ENCODE measurements around the gene ARMH4.

The ARMH4 gene

GRCh38 chr14:58171090-58171489 is 19.1 kb upstream of the ARMH4 start:
- TF ChIP-seq SIN3A (IDR thresholded peaks at IDR 0.05; ENCODE audit: borderline replicate concordance, insufficient read depth, low read length): no peak
- TF ChIP-seq POLR2AphosphoS5 (IDR thresholded peaks at IDR 0.05; ENCODE audit: low read depth, low read length): no peak
- TF ChIP-seq REST (IDR thresholded peaks at IDR 0.05; ENCODE audit: insufficient read depth in 1 of 2, low read depth in 2 of 2, low read length in 2 of 2): no peak
- TF ChIP-seq FOXP2 (optimal IDR thresholded peaks at IDR 0.05; ENCODE audit: borderline replicate concordance, extremely low read depth, extremely low read length, insufficient read depth): no peak
- TF ChIP-seq TAF1 (IDR thresholded peaks at IDR 0.05; ENCODE audit: borderline replicate concordance, insufficient read depth, low read length): no peak

GRCh38 chr14:58167891-58168290 is 15.9 kb upstream of the ARMH4 start:
- TF ChIP-seq REST (IDR thresholded peaks at IDR 0.05; ENCODE audit: insufficient read depth in 1 of 2, low read depth in 2 of 2, low read length in 2 of 2) (no peak), POLR2AphosphoS5 (IDR thresholded peaks at IDR 0.05; ENCODE audit: low read depth, low read length) (no peak), FOXP2 (optimal IDR thresholded peaks at IDR 0.05; ENCODE audit: borderline replicate concordance, extremely low read depth, extremely low read length, insufficient read depth) (no peak), SIN3A (IDR thresholded peaks at IDR 0.05; ENCODE audit: borderline replicate concordance, insufficient read depth, low read length) (no peak), TAF1 (IDR thresholded peaks at IDR 0.05; ENCODE audit: borderline replicate concordance, insufficient read depth, low read length) (no peak)

GRCh38 chr14:58167057-58167456 is 15.0 kb upstream of the ARMH4 start:
- TF ChIP-seq REST (IDR thresholded peaks at IDR 0.05; ENCODE audit: insufficient read depth in 1 of 2, low read depth in 2 of 2, low read length in 2 of 2) (no peak), SIN3A (IDR thresholded peaks at IDR 0.05; ENCODE audit: borderline replicate concordance, insufficient read depth, low read length) (no peak), TAF1 (IDR thresholded peaks at IDR 0.05; ENCODE audit: borderline replicate concordance, insufficient read depth, low read length) (no peak), FOXP2 (optimal IDR thresholded peaks at IDR 0.05; ENCODE audit: borderline replicate concordance, extremely low read depth, extremely low read length, insufficient read depth) (no peak), POLR2AphosphoS5 (IDR thresholded peaks at IDR 0.05; ENCODE audit: low read depth, low read length) (no peak)

- TF ChIP-seq FOXP2 (optimal IDR thresholded peaks at IDR 0.05; ENCODE audit: borderline replicate concordance, extremely low read depth, extremely low read length, insufficient read depth): no peak
- no peak for TF ChIP-seq TAF1 (IDR thresholded peaks at IDR 0.05; ENCODE audit: borderline replicate concordance, insufficient read depth, low read length)
- TF ChIP-seq REST (IDR thresholded peaks at IDR 0.05; ENCODE audit: insufficient read depth in 1 of 2, low read depth in 2 of 2, low read length in 2 of 2): no peak
- no peak for TF ChIP-seq POLR2AphosphoS5 (IDR thresholded peaks at IDR 0.05; ENCODE audit: low read depth, low read length)
- TF ChIP-seq SIN3A (IDR thresholded peaks at IDR 0.05; ENCODE audit: borderline replicate concordance, insufficient read depth, low read length): no peak
Observed at GRCh38 chr14:58166005-58166983, 14.3 kb upstream of the ARMH4 start.
